Ammon's horn (tissue), 1 donor: ENCODE measurements around the gene RNF224.
"Not testable (repeated sequence)": the region's sequence is repeated elsewhere in the genome, so short reads cannot be mapped to it uniquely, and the experiment has no call there.

Experiments
- DNase-seq: peaks from one replicate; pipeline ENCODE4 v3.0.0-alpha.2; 2016; ENCODE audit warnings: low spot score

The RNF224 gene

GRCh38 chr9:137228506-137228967, 1.2 kb downstream of the RNF224 start:
- no peak for DNase-seq

- DNase-seq, result no peak
Observed at GRCh38 chr9:137228968-137229896, 1.9 kb downstream of the RNF224 start.

GRCh38 chr9:137229903-137230704, 2.8 kb downstream of the RNF224 start:
- DNase-seq, result no peak

- no peak for DNase-seq
Observed at GRCh38 chr9:137230705-137231371, 3.5 kb downstream of the RNF224 start, which contains the start of gene SLC34A3. SLC34A3 (plus strand) TSS chr9:137230901; CDS start chr9:137231703, 802 bp downstream.

DNA sequence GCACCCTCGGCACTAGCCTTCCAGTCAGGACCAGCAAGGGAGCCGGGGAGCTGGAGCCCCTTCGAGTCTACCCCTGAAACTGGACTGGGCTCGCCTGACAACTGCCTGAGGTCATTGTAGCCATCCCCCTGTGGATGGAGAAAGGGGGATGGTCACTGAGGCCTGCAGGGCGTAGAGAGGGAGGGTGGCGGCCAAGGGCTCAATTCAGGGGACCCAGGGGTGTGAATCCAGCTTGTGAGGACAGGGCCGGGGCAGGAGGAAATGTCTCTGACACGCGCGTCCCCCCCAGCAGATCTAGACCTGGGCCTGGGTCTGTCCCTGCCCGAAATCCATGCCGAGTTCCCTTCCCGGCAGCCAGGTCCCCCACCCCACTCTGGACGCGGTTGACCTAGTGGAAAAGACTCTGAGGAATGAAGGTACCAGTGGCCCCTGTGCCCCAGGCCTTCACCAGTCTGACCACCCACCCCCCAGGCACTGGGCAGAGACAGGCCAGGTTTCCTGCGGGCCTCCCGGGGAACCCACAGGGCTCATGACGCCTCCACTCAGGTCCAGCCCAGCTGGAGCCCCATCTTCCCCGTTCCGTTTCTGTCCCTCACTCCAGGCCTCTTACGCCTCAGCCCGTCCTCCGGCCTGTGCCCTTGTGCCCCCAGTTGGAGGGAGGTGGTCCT, 4.2 kb downstream of the RNF224 start:
- DNase-seq, result no peak

GRCh38 chr9:137232101-137232500, 4.8 kb downstream of the RNF224 start:
- DNase-seq, result no peak

GRCh38 chr9:137232510-137232909, 5.2 kb downstream of the RNF224 start:
- no peak for DNase-seq

DNA sequence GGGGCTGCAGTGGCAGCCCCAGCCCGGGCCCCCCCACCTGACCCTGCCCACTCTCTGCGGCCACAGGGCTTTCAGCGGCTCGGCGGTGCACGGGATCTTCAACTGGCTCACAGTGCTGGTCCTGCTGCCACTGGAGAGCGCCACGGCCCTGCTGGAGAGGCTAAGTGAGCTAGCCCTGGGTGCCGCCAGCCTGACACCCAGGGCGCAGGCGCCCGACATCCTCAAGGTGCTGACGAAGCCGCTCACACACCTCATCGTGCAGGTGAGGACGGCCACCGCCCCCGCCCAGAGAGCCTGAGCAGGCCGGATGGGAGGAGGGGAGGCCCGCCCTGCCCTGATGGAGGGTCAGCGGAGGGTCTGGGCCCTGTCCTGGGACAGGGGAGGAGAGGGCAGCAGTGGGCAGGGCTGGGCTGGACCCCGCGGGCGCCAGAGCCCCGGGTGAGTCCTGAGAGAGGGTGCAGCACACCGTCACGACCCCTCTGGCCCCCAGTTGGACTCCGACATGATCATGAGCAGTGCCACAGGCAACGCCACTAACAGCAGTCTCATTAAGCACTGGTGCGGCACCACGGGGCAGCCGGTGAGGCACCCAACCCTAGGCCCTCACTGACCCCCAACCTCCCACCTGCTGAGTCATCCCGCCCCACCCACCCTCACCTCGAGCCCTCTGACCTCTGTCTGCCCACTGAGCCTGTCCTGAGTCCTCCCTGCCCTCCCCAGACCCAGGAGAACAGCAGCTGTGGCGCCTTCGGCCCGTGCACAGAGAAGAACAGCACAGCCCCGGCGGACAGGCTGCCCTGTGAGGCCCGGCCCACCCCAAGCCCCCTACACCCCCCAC, 6.1 kb downstream of the RNF224 start:
- no peak for DNase-seq

DNA sequence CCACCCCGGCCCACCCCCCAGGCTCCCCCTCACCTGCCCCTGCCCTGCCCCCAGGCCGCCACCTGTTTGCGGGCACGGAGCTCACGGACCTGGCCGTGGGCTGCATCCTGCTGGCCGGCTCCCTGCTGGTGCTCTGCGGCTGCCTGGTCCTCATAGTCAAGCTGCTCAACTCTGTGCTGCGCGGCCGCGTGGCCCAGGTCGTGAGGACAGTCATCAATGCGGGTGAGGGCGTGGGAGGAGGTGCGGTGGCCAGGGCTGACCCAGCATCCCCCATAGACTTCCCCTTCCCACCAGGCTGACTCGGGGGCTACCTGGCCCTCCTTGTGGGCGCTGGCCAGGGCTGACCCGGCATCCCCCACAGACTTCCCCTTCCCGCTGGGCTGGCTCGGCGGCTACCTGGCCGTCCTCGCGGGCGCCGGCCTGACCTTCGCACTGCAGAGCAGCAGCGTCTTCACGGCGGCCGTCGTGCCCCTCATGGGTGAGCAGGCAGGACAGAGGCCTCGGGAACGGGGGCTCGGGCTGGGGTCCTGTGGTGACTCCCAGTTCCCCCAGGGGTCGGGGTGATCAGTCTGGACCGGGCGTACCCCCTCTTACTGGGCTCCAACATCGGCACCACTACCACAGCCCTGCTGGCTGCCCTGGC, 6.9 kb downstream of the RNF224 start:
- DNase-seq, result no peak

DNA sequence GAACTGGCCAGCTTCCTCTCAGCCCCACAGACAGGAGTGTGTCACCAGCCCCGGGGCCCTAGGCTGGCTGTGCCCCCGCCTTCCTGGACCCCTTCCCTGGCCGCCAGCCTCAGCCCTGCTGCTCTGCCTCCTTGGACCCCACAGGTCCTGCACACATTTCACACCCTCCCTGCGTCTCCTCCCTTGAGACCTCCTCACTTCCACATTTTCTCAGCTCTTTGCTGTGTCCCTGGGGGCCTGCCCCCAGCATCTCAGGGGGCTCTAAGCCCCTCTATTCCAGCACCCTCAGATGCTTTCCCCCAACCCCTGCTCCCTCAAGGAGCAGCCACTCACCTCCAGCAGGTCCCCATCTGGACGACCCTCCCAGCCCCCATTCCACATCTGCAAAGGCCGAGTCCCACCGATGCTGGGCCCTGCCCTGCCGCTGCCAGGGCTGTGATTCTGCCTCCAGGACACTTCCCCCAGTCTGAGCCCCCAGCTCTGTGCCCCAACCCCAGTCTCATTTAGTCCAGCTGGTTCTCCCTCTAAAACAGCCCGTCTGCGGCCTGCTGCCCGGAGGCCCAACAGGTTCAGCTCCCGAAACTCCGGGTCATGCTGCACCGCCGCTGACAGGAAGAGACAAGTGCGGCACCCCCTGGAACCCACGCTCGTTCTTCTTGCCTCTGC, 7.6 kb downstream of the RNF224 start:
- no peak for DNase-seq

DNA sequence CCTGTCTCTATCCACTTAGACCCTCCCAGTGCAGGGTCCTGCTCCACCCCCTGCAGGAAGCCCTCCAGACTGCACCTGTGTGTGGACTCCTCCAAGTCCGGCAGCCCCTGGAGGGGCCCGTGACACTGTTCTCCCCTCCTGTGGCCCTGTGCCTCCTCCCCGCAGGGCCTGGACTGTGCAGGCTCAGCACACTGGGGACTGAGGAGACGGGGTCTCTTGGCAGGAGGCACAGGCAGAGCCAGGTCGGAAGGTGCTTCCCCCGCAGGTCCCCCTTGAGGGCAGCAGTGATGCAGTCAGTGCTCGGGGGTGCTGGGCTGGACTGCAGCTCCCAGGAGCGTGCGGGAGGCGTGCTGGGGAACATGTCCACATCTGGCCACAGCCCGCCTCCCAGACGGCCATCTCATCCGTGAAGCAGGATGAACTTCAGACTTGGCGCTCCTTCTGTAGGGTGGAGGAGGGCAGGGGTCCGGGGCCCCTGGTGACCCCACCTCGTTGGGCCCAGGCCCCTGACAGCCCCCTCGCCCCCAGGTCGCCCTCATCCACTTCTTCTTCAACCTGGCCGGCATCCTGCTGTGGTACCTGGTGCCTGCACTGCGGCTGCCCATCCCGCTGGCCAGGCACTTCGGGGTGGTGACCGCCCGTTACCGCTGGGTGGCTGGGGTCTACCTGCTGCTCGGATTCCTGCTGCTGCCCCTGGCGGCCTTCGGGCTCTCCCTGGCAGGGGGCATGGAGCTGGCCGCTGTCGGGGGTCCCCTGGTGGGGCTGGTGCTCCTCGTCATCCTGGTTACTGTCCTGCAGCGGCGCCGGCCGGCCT, 8.3 kb downstream of the RNF224 start:
- no peak for DNase-seq

- peak; percentile 83 for DNase-seq
Observed at GRCh38 chr9:137236238-137236935, 9.1 kb downstream of the RNF224 start.

DNA sequence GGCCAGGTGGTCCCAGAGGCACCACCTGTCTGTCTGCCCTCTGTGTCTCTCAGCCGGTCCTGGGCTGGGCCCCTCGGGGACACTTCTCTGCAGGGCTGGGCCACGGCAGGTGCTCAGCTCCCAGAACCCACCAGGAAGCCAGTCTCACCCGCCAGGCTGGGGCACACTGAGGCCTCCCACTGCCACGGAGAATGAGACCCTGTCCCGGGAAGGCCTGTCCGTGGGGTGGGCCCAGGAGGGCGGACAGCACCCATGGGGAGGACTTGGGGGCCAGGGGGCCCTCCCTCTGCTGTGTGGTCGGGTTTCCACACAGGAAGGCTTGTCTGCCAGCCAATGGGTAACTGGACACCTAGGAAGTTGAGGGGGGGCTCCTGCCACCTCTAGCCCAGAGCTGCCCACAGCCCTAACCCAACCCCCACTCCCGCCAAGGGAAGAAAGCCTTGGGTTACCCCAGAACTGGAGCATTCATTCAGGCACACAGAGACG, 9.7 kb downstream of the RNF224 start:
- no peak for DNase-seq

DNA sequence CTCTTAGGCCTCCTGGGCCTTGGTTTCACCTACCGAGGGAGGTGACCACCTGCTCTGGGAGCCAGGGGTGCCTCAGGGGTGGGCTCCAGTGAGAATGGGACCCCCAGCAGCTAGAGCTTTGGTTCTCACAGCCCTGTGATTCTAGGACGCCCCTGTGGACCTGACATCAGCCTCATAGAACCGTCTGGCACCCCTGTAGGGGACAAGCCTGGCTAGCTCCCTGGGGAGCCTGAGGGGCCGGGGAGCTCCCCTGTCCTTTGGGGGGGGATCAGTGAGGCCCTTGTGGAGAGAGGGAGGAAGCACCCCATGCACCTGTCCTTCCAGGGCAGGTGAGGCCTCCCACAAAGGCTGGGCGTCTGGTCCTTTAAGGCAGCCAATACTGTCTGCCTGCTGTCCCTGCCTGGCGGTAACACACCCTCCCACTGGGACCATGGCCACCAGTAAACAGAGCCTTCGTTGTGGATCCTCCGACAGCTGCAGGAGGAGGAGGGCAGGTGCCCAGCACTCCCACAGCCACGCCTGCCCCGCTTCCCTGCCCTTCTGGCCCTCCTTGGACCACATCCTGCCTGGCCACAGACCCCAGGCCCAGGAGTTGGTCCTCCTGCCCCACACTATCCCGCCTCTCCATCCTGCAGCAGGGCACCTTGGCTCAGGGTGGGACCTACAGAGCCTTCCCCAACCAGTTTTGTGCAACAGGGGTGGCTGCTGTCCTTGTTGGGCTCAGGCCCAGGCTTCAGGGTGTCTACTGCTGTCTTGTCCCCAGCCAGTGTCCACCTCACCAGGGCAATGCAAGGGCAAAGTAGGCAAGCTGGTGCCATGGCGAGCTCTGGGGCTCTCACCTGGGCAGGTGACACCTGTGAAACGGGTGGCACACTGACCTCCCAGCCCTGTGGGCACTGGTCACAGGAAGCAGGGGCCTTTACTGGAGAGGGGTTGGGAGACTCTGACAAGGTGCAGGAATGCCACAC, 10.7 kb downstream of the RNF224 start:
- peak; percentile 89 for DNase-seq

DNA sequence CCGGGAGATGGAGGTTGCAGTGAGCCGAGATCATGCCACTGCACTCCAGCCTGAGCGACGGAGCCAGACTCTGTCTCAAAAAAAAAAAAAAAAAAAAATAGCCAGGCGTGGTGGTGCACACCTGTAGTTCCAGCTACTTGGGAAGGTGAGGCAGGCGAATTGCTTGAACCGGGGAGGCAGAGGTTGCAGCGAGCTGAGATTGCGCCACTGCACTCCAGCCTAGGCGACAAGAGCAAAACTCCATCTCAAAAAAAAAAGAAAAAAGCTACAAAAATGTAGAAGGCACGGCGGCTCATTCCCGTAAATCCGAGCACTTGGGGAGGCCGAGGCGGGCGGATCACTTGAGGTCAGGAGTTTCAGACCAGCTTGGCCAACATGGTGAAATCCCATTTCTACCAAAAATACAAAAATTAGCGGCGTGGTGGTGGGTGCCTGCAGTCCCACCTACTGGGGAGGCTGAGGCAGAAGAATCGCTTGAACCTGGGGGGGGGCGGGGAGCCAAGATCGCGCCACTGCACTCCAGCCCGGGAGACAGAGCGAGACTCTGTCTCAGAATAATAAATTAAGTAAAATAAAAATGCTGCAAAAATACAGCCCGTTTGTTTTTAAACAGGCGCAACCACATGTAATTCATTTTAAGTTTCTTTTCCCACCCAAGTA, 12.4 kb downstream of the RNF224 start:
- not testable (repeated sequence) for DNase-seq

DNA sequence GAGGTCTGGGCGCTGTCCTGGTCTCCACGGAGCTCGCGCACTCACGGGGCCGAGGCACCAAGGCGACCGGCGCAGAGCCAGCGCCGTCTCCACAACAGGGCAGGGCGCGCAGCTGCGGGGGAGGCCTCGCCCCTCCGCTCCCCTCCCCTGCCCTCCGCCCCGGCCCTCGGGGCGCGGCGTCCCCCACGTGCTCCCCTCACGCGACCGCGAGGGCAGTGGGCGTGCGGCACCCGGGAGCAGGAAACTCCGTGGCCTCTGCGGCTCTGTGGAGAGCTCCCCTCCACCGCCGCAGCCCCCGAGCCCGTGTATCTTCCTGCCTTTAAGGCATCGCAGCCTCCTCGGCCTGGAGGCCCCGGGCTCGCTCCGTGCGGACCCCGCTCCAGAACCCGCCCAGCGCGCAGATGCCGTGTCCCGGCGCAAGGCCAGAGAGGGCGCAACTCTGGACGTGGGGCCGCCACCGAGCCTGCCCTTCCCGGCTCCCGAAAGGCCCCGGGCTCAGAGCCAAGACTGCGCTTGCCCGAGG, 13.1 kb downstream of the RNF224 start:
- peak; percentile 86 for DNase-seq
